PC-3 (cell line): ENCODE data around the gene SPSB1. TPM values are rescaled to one million over a fixed set of nuclear protein-coding genes. Genes with fewer than 3 reads are reported as not detected.
A peak's percentile ranks its signal among the peaks of the same experiment; 100 is the strongest.

Experiments
- ATAC-seq: fragments of 200-7000 bp; cut with Tn5 transposase; 2 replicates; pipeline ENCODE4 v1.9.1; 2020; ENCODE audit warnings: mild to moderate bottlenecking, moderate library complexity
- BruUV-seq: library from RNA; stranded (reverse); fragments of 400-500 nt; replicated peaks from 2 replicates; lab custom pipeline; 2021; lab: Mats Ljungman, UMichigan
- CTCF ChIA-PET: fragments of 300-600 bp; sonication (Branson Sonifier 250); formaldehyde crosslinking; loops from one replicate; lab custom pipeline; 2022; ENCODE audit warnings: antibody characterized with exemption; lab: Charles Lee
- POLR2A ChIA-PET: fragments of 300-600 bp; sonication (Branson Sonifier 250); formaldehyde crosslinking; loops from one replicate; lab custom pipeline; 2022; ENCODE audit warnings: antibody characterized with exemption; ENCODE audit not compliant: unreplicated experiment; lab: Charles Lee
- DNase-seq: peaks from one replicate; pipeline ENCODE4 v3.0.0-alpha.2; 2015
- H2AFZ ChIP-seq: fragments of 300-600 bp; sonication (generic); 2 replicates; pipeline ENCODE4 v1.6.0; 2016; ENCODE audit warnings: antibody characterized with exemption, low read length
- H3F3A ChIP-seq: fragments of 300-600 bp; sonication (generic); one replicate; pipeline ENCODE4 v1.6.0; 2017; ENCODE audit warnings: antibody characterized with exemption, low read length, control low read depth, mild to moderate bottlenecking; ENCODE audit not compliant: unreplicated experiment
- H3K27ac ChIP-seq: fragments of 300-600 bp; sonication (generic); 2 replicates; pipeline ENCODE4 v1.5.1; 2016; ENCODE audit warnings: mild to moderate bottlenecking, low read length
- H3K27me3 ChIP-seq: fragments of 300-600 bp; sonication (generic); 2 replicates; pipeline ENCODE4 v1.6.1; 2016; ENCODE audit warnings: low read length, mixed read lengths
- H3K36me3 ChIP-seq: fragments of 300-600 bp; sonication (generic); 2 replicates; pipeline ENCODE4 v1.6.1; 2016; ENCODE audit warnings: low read depth, mixed run types, low read length, mixed read lengths
- H3K4me1 ChIP-seq: fragments of 300-600 bp; sonication (generic); 2 replicates; pipeline ENCODE4 v1.5.1; 2016; ENCODE audit warnings: low read length; ENCODE audit not compliant: insufficient read depth
- H3K4me2 ChIP-seq: fragments of 300-600 bp; sonication (generic); 2 replicates; pipeline ENCODE4 v1.6.0; 2016; ENCODE audit warnings: low read length
- H3K4me3 ChIP-seq: fragments of 300-600 bp; sonication (generic); 2 replicates; pipeline ENCODE4 v1.5.1; 2016; ENCODE audit warnings: mild to moderate bottlenecking, low read length, mixed read lengths
- H3K79me2 ChIP-seq: fragments of 300-600 bp; sonication (generic); 2 replicates; pipeline ENCODE4 v1.6.1; 2017; ENCODE audit warnings: low read length, mixed read lengths
- H3K9ac ChIP-seq: fragments of 300-600 bp; sonication (generic); 2 replicates; pipeline ENCODE4 v1.6.0; 2016; ENCODE audit warnings: mild to moderate bottlenecking, low read length
- H3K9me2 ChIP-seq: fragments of 300-600 bp; sonication (generic); replicated peaks from 2 replicates; pipeline ENCODE4 v1.6.1; 2016; ENCODE audit warnings: mixed run types, low read length, mixed read lengths
- H3K9me3 ChIP-seq: fragments of 300-600 bp; sonication (generic); 2 replicates; pipeline ENCODE4 v1.6.1; 2016; ENCODE audit warnings: low read length, mixed read lengths
- H4K20me1 ChIP-seq: fragments of 300-600 bp; sonication (generic); 2 replicates; pipeline ENCODE4 v1.6.1; 2016; ENCODE audit warnings: low read length, mixed read lengths
- EZH2 ChIP-seq: fragments of 300-600 bp; sonication (generic); IDR thresholded peaks from one replicate; pipeline ENCODE4 v1.6.1; 2017; ENCODE audit warnings: antibody characterized with exemption, mild to moderate bottlenecking, low read length; ENCODE audit not compliant: unreplicated experiment
- EZH2phosphoT487 ChIP-seq: fragments of 300-600 bp; sonication (generic); IDR thresholded peaks from 2 replicates; pipeline ENCODE4 v1.6.1; 2018; ENCODE audit warnings: mild to moderate bottlenecking, antibody characterized with exemption, low read length, borderline replicate concordance
- intact Hi-C: fragments of 100-400 bp; cut with micrococcal nuclease; formaldehyde crosslinking; loops from 2 replicates; pipeline ENCODE4 v1.9.0; 2023
- total RNA-seq: library from RNA; depleted of rRNA; stranded (reverse); fragments of >200 nt; gene quantifications from 2 replicates; pipeline ENCODE4 v1.2.3, GENCODE V29; 2014
- TF ChIP-seq, protein P1 (sequence below): fragments of 300-600 bp; sonication (generic); conservative IDR thresholded peaks from 2 replicates; pipeline ENCODE4 v1.5.1; 2017; ENCODE audit warnings: antibody characterized with exemption, low read depth, mild to moderate bottlenecking, low read length

The SPSB1 gene
- total RNA-seq, 1 experiment from 2014 or later: 18.1 TPM

DNA sequence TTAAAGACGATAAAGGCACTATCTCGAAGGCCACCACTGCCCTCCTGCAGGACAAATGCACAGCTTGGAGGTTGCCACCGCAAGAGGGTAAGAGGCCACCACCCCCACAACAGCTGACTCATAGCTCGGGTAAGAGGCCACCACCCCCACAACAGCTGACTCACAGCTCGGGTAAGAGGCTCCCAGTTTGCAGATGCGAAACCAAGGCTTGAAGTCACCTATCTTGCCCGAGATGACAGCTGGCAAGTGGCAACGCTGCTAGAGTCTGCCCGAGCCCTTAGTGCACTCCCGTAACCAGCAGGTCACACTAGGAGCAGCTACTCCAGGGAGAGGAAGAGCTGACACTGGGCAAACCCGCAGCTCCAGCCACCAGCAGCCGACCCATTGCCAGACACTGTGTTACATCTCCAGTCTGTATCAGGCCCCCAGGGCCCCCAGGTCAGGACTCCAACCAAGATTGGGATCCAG lies 17.1 kb upstream of the SPSB1 start:
- Histone ChIP-seq H3K4me2 (peak overlapping the region; percentile 28), H4K20me1 (no peaks in the 10 kb centered on the region), H3K9ac (no peak overlapping the region), H3K4me3 (no peak overlapping the region), H3K4me1 (peaks cover 32% of the 10 kb centered on the region), H2AFZ (no peak overlapping the region), H3K9me2 (no peaks in the 10 kb centered on the region), H3K9me3 (no peaks in the 10 kb centered on the region), H3K27me3 (no peaks in the 10 kb centered on the region), H3K79me2 (no peaks in the 10 kb centered on the region), H3K36me3 (no peaks in the 10 kb centered on the region), H3F3A (no peaks in the 10 kb centered on the region), H3K27ac (no peak overlapping the region)
- DNase-seq (peak; percentile 64), ATAC-seq (peak; percentile 63)
- TF ChIP-seq, protein P1, sequence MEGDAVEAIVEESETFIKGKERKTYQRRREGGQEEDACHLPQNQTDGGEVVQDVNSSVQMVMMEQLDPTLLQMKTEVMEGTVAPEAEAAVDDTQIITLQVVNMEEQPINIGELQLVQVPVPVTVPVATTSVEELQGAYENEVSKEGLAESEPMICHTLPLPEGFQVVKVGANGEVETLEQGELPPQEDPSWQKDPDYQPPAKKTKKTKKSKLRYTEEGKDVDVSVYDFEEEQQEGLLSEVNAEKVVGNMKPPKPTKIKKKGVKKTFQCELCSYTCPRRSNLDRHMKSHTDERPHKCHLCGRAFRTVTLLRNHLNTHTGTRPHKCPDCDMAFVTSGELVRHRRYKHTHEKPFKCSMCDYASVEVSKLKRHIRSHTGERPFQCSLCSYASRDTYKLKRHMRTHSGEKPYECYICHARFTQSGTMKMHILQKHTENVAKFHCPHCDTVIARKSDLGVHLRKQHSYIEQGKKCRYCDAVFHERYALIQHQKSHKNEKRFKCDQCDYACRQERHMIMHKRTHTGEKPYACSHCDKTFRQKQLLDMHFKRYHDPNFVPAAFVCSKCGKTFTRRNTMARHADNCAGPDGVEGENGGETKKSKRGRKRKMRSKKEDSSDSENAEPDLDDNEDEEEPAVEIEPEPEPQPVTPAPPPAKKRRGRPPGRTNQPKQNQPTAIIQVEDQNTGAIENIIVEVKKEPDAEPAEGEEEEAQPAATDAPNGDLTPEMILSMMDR: no peak
- no peak for TF ChIP-seq EZH2
- TF ChIP-seq EZH2phosphoT487: no peak
- intact Hi-C loops: no loop called here
- CTCF ChIA-PET: interaction anchor here (0.6 kb wide), 2 partner anchors 9 to 339 kb away, joined by 4 read pairs; no protein-coding TSS in a partner anchor
- no TSS peak for BruUV-seq
- POLR2A ChIA-PET: no interaction called here

DNA sequence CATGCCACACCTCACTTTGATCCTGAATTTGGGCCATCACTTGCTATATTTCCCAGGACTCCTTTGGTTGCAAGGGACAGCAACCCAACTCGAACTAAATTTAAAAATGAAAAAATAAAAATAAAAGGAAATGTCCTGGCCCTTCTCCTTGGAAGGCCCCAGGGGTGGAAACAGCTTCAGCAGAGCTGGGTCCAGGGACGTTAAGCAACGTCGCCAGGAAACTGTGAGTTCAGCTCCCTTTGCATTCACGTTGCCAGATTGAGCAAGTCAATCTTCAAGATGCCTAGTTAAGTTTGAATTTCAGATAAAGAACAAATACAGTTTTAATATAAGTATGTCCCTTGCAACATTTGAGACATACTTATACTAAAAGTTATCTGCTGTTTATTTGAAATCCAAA lies 14.6 kb upstream of the SPSB1 start:
- POLR2A ChIA-PET: no interaction called here
- no peak overlapping the region for H3K27ac ChIP-seq

DNA sequence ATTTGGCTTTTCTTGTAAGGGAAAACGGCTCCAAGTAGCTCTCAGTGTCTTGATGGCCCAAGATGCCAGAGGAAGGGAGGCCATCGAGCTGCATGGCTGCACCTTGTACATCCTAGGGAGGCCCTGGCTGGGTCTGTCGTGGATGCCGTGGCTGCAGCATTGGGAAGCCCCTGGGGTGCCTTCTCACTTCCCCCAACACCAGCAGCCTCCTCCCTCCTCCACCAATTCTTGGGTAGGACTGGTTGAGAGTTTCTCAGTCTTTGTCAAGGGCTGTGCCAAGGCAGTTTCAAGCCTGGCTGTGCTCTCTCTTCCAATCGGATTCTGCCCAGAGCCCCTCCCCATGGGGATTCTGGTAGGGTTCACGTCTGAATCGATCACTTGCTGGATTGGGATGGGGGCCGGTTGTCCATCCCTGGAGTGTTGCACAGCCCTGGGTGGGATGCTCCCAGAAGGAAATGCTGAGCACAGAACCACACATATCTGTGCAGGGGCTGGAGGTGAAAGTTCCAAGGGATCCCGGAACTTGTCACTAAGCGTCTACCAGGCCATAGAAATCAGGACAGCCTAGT lies 14.0 kb upstream of the SPSB1 start:
- TF ChIP-seq EZH2phosphoT487: no peak
- TF ChIP-seq, protein P1: no peak
- no peak for TF ChIP-seq EZH2
- DNase-seq (no peak), ATAC-seq (no peak)
- Histone ChIP-seq H3K36me3 (no peaks in the 10 kb centered on the region), H3K9me3 (no peaks in the 10 kb centered on the region), H3K27ac (no peak overlapping the region), H3K9me2 (no peaks in the 10 kb centered on the region), H2AFZ (no peak overlapping the region), H3K4me2 (no peak overlapping the region), H3F3A (no peaks in the 10 kb centered on the region), H3K4me3 (no peak overlapping the region), H3K27me3 (no peaks in the 10 kb centered on the region), H3K4me1 (peaks cover 42% of the 10 kb centered on the region), H4K20me1 (no peaks in the 10 kb centered on the region), H3K79me2 (no peaks in the 10 kb centered on the region), H3K9ac (no peak overlapping the region)
- POLR2A ChIA-PET: no interaction called here
- CTCF ChIA-PET: no interaction called here
- BruUV-seq: no TSS peak
- intact Hi-C loops: no loop called here

More for the DNA sequence above, 14.6 kb upstream of the SPSB1 start:
- TF ChIP-seq, protein P1: no peak
- no peak for TF ChIP-seq EZH2phosphoT487
- TF ChIP-seq EZH2: no peak
- H3K27me3 ChIP-seq: no peaks in the 10 kb centered on the region
- no peak overlapping the region for H3K9ac ChIP-seq
- CTCF ChIA-PET: no interaction called here
- intact Hi-C loops: no loop called here
- H3K36me3 ChIP-seq: no peaks in the 10 kb centered on the region
- peaks cover 38% of the 10 kb centered on the region for H3K4me1 ChIP-seq
- no peaks in the 10 kb centered on the region for H3K9me2 ChIP-seq
- no peaks in the 10 kb centered on the region for H4K20me1 ChIP-seq
- H3K4me3 ChIP-seq: no peak overlapping the region
- no TSS peak for BruUV-seq
- H2AFZ ChIP-seq: no peak overlapping the region
- DNase-seq: no peak
- H3K9me3 ChIP-seq: no peaks in the 10 kb centered on the region
- no peak for ATAC-seq
- no peaks in the 10 kb centered on the region for H3F3A ChIP-seq
- no peak overlapping the region for H3K4me2 ChIP-seq
- no peaks in the 10 kb centered on the region for H3K79me2 ChIP-seq
